Measurements from ENCODE around the gene LRRC38.

The LRRC38 gene

GRCh38 chr1:13462682-13463081 lies 51.1 kb downstream of the LRRC38 start:
- Histone ChIP-seq H3K36me3 (ENCODE audit: low read depth) (no peaks in the 10 kb centered on the region), H3K4me3 (ENCODE audit: severe bottlenecking) (no peak overlapping the region), H3K27ac (ENCODE audit: poor library complexity, severe bottlenecking) (no peak overlapping the region), H3K27me3 (ENCODE audit: insufficient read depth, poor library complexity, severe bottlenecking) (peaks cover 6% of the 10 kb centered on the region), H3K4me1 (ENCODE audit: insufficient read depth, poor library complexity, severe bottlenecking) (no peaks in the 10 kb centered on the region), H3K9me3 (ENCODE audit: severe bottlenecking) (no peaks in the 10 kb centered on the region)
- no peak for DNase-seq (ENCODE audit: low spot score)
- no peak for TF ChIP-seq CTCF (IDR thresholded peaks at IDR 0.05; ENCODE audit: poor library complexity, severe bottlenecking)
- ATAC-seq (ENCODE audit: low read depth) = no peak

- Histone ChIP-seq H3K27ac (ENCODE audit: poor library complexity, severe bottlenecking) (no peak overlapping the region), H3K27me3 (ENCODE audit: insufficient read depth, poor library complexity, severe bottlenecking) (peaks cover 6% of the 10 kb centered on the region), H3K36me3 (ENCODE audit: low read depth) (no peaks in the 10 kb centered on the region), H3K9me3 (ENCODE audit: severe bottlenecking) (no peaks in the 10 kb centered on the region), H3K4me3 (ENCODE audit: severe bottlenecking) (no peak overlapping the region), H3K4me1 (ENCODE audit: insufficient read depth, poor library complexity, severe bottlenecking) (no peaks in the 10 kb centered on the region)
- no peak for TF ChIP-seq CTCF (IDR thresholded peaks at IDR 0.05; ENCODE audit: poor library complexity, severe bottlenecking)
- DNase-seq (ENCODE audit: low spot score) = no peak
- peak; percentile 31; the same call in 2 of the 3 replicates for ATAC-seq (ENCODE audit: low read depth)
Observed at GRCh38 chr1:13461977-13462376, 51.8 kb downstream of the LRRC38 start.

- H3K9me3 ChIP-seq (ENCODE audit: severe bottlenecking) = no peaks in the 10 kb centered on the region
- no peaks in the 10 kb centered on the region for H3K36me3 ChIP-seq (ENCODE audit: low read depth)
- H3K4me3 ChIP-seq (ENCODE audit: severe bottlenecking) = no peak overlapping the region
- H3K4me1 ChIP-seq (ENCODE audit: insufficient read depth, poor library complexity, severe bottlenecking) = no peaks in the 10 kb centered on the region
- H3K27me3 ChIP-seq (ENCODE audit: insufficient read depth, poor library complexity, severe bottlenecking) = peaks cover 12% of the 10 kb centered on the region
- no peak overlapping the region for H3K27ac ChIP-seq (ENCODE audit: poor library complexity, severe bottlenecking)
- no peak for ATAC-seq (ENCODE audit: low read depth)
- DNase-seq (ENCODE audit: low spot score) = no peak
- TF ChIP-seq CTCF (IDR thresholded peaks at IDR 0.05; ENCODE audit: poor library complexity, severe bottlenecking) = no peak
Observed at GRCh38 chr1:13456904-13457532, 56.8 kb downstream of the LRRC38 start.

- H3K9me3 ChIP-seq (ENCODE audit: severe bottlenecking) = no peaks in the 10 kb centered on the region
- no peaks in the 10 kb centered on the region for H3K4me1 ChIP-seq (ENCODE audit: insufficient read depth, poor library complexity, severe bottlenecking)
- ATAC-seq (ENCODE audit: low read depth) = no peak
- peaks cover 12% of the 10 kb centered on the region for H3K27me3 ChIP-seq (ENCODE audit: insufficient read depth, poor library complexity, severe bottlenecking)
- no peaks in the 10 kb centered on the region for H3K36me3 ChIP-seq (ENCODE audit: low read depth)
- no peak overlapping the region for H3K27ac ChIP-seq (ENCODE audit: poor library complexity, severe bottlenecking)
- H3K4me3 ChIP-seq (ENCODE audit: severe bottlenecking) = no peak overlapping the region
- DNase-seq (ENCODE audit: low spot score) = no peak
- TF ChIP-seq CTCF (IDR thresholded peaks at IDR 0.05; ENCODE audit: poor library complexity, severe bottlenecking) = no peak
Observed at GRCh38 chr1:13451399-13451965, 62.3 kb downstream of the LRRC38 start.

GRCh38 chr1:13450204-13450603 lies 63.6 kb downstream of the LRRC38 start:
- Histone ChIP-seq H3K4me3 (ENCODE audit: severe bottlenecking) (no peak overlapping the region), H3K9me3 (ENCODE audit: severe bottlenecking) (no peaks in the 10 kb centered on the region), H3K36me3 (ENCODE audit: low read depth) (no peaks in the 10 kb centered on the region), H3K27me3 (ENCODE audit: insufficient read depth, poor library complexity, severe bottlenecking) (no peaks in the 10 kb centered on the region), H3K4me1 (ENCODE audit: insufficient read depth, poor library complexity, severe bottlenecking) (no peaks in the 10 kb centered on the region), H3K27ac (ENCODE audit: poor library complexity, severe bottlenecking) (no peak overlapping the region)
- peak; percentile 35; the same call in 1 of the 3 replicates for ATAC-seq (ENCODE audit: low read depth)
- no peak for TF ChIP-seq CTCF (IDR thresholded peaks at IDR 0.05; ENCODE audit: poor library complexity, severe bottlenecking)
- no peak for DNase-seq (ENCODE audit: low spot score)
